NCI-H446 (cell line): ENCODE data around the gene USP13.
"Not testable (repeated sequence)": the region's sequence is repeated elsewhere in the genome, so short reads cannot be mapped to it uniquely, and the experiment has no call there.

ENCODE experiments used
- DNase-seq, 2 experiments: peaks; one replicate each; lab custom pipeline; 2025; lab: John Stamatoyannopoulos, UW

Gene USP13

GRCh38 chr3:179660872-179661271 lies 8.0 kb downstream of the USP13 start:
- no peak for DNase-seq

GRCh38 chr3:179661777-179662176 lies 8.9 kb downstream of the USP13 start:
- DNase-seq, result no peak

- DNase-seq, result no peak
Observed at GRCh38 chr3:179663093-179663492, 10.3 kb downstream of the USP13 start.

- no peak for DNase-seq
Observed at GRCh38 chr3:179666030-179666429, 13.2 kb downstream of the USP13 start.

GRCh38 chr3:179666436-179667035 lies 13.7 kb downstream of the USP13 start:
- DNase-seq, result peak; percentile 69 to 94

- DNase-seq, result no peak
Observed at GRCh38 chr3:179668429-179668828, 15.6 kb downstream of the USP13 start.

GRCh38 chr3:179670311-179670710 lies 17.5 kb downstream of the USP13 start:
- DNase-seq, result no peak

- no peak for DNase-seq
Observed at GRCh38 chr3:179671309-179671708, 18.5 kb downstream of the USP13 start.

- no peak for DNase-seq
Observed at GRCh38 chr3:179671747-179672242, 19.0 kb downstream of the USP13 start.

GRCh38 chr3:179672918-179673317 lies 20.1 kb downstream of the USP13 start:
- DNase-seq, result no peak

- DNase-seq, result no peak
Observed at GRCh38 chr3:179673523-179673922, 20.7 kb downstream of the USP13 start.

- DNase-seq, result no peak
Observed at GRCh38 chr3:179676081-179676480, 23.2 kb downstream of the USP13 start.

- no peak for DNase-seq
Observed at GRCh38 chr3:179677884-179678283, 25.0 kb downstream of the USP13 start.

- DNase-seq, result no peak
Observed at GRCh38 chr3:179681492-179682263, 28.8 kb downstream of the USP13 start.

GRCh38 chr3:179682426-179683080 lies 29.7 kb downstream of the USP13 start:
- no peak for DNase-seq

GRCh38 chr3:179683286-179683685 lies 30.4 kb downstream of the USP13 start:
- DNase-seq, result not testable (repeated sequence)

- DNase-seq, result no peak
Observed at GRCh38 chr3:179687967-179688535, 35.2 kb downstream of the USP13 start.

- no peak for DNase-seq
Observed at GRCh38 chr3:179688850-179689249, 36.0 kb downstream of the USP13 start.

- no peak for DNase-seq
Observed at GRCh38 chr3:179694731-179695130, 41.9 kb downstream of the USP13 start.

GRCh38 chr3:179695672-179696313 lies 43.0 kb downstream of the USP13 start:
- no peak for DNase-seq

GRCh38 chr3:179697736-179698332 lies 45.0 kb downstream of the USP13 start:
- DNase-seq, result no peak

- DNase-seq, result no peak
Observed at GRCh38 chr3:179700716-179701115, 47.9 kb downstream of the USP13 start.
